ENCODE measurements around the gene UBE2S.

The UBE2S gene

DNA sequence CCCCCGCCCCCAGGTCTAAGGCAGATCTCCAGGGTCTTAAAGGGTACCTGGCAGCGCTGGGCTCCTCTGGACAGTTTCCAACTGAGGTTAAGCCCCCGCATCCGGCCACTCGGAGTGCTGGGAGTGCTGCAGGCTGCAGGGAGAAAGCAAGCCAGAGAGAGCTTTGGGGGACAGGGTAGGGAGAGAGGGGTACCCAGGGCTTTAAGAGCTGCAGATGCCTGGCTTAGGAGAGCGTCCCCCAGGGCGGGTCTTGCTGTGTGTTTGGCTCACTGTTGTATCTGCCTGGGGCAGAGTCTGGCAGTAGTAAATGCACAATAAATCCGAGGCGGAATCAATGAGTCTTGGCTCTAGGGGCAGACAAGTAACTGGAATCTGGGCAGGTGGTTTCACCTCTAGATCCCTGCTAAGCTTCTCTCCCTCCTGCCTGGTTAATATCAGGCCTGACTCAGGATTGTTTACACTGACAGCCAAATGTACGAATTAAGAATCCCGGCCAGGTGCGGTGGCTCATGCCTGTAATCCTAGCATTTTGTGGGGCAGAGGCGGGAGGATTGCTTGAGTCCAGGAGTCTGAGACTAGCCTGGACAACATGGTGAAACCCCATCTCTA, 52.3 kb downstream of the UBE2S start:
- DNase-seq (ENCODE audit: low read depth), result no peak
- TF ChIP-seq, protein P1, sequence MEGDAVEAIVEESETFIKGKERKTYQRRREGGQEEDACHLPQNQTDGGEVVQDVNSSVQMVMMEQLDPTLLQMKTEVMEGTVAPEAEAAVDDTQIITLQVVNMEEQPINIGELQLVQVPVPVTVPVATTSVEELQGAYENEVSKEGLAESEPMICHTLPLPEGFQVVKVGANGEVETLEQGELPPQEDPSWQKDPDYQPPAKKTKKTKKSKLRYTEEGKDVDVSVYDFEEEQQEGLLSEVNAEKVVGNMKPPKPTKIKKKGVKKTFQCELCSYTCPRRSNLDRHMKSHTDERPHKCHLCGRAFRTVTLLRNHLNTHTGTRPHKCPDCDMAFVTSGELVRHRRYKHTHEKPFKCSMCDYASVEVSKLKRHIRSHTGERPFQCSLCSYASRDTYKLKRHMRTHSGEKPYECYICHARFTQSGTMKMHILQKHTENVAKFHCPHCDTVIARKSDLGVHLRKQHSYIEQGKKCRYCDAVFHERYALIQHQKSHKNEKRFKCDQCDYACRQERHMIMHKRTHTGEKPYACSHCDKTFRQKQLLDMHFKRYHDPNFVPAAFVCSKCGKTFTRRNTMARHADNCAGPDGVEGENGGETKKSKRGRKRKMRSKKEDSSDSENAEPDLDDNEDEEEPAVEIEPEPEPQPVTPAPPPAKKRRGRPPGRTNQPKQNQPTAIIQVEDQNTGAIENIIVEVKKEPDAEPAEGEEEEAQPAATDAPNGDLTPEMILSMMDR (conservative IDR thresholded peaks at IDR 0.05; ENCODE audit: low read depth, low read length), result no peak
- no peak overlapping the region for H3K4me3 ChIP-seq (ENCODE audit: low read depth, low read length)

DNA sequence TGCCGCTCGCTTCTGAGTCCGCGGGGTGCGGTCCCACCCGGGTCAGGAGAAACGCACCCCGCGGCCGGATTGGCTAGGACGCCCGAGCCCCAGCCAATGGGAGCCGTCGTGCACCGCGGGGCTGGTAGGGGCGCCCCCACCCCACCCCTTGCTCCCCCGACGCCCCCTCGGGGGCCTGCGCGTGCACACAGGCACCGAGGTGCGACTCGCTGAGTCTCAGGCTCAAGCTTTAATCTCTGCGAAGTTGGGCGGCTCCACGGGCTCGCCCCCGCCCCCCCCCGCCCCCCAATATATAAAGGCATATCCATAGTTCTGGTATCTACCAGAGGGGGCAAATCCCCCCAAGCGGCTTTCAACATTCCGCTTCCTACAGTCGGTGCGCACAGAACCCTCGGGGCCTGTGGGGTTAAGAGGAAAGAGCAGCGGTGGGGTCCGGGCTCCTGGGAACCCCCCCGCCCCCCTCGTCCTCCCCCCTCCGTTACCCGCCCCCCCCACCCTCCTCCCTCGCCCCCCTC, 52.8 kb downstream of the UBE2S start, which contains the start of gene COX6B2:
TSS of gene COX6B2 (minus strand) at position 22 of the 515 bp plus-strand sequence. CDS start 198 bp downstream, outside the sequence.
- TF ChIP-seq, protein P1 (conservative IDR thresholded peaks at IDR 0.05; ENCODE audit: low read depth, low read length), result no peak
- no peak for DNase-seq (ENCODE audit: low read depth)
- H3K4me3 ChIP-seq (ENCODE audit: low read depth, low read length), result peak within 1 kb of the TSS; percentile 59

DNA sequence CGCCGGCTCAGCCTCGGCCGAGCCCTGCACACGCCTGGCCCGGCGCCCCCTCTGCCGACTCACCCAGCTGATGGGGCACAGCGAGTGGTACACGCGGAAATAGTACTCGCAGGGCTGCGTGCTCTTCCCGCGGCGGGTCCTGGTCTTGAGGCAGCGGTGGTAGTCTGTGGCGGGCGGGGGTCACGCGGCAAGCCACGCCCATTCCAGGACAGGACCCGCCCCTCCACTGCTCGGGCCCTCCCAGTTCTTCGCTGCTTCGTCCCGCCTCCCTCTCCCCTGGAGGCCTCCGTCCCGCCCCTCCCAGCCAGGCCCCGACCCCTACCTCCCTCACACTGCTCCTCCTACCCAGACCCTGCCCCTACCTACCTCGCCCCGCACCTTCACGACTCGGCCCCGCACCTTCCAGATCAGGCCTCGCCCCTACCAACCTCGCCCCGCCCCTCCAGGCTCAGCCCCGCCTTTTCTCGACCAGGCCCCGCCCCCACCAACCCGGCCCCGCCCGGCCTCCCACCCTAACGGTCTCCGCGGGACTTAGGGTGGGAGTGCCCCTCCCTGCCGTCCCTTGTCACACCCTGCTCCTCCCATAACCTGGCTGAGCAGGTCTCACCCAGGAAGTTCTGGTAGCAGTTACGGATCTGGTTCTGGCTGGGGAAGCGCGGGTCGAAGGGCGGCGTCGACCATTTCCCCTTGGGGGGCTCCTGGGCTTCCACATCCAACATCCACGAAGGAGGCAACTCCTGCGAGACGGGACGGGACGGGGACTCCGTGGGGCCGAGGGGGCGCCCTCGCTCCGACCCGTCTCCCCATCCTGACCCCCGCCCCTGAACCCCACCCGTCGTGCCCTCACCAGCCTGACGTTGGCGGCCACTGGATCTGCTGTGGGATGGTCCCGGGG, 53.5 kb downstream of the UBE2S start:
- TF ChIP-seq, protein P1 (conservative IDR thresholded peaks at IDR 0.05; ENCODE audit: low read depth, low read length), result no peak
- peak; percentile 61 for DNase-seq (ENCODE audit: low read depth)

DNA sequence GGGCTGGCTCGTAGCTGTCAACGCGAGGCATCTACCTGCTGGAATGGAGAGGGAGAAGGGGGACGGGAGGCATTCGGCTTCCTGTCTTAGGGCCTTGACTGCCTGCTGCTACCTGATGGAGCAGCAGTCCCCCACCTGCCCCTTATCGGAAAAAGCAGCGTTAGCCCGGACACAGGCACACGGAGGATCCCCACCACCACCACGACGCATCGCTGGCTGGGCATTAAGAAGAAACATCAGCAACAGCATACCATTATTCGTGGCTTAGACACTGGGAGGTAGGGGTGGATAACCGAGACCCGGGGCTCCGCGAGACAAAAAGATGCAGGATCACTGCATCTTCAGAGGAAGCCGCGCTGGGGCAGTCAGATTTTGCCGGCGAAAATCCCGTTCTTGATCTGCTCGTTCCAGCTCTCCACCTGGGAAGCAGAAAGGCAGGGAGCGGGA, 54.2 kb downstream of the UBE2S start:
- no peak for DNase-seq (ENCODE audit: low read depth)
- peak overlapping the region; percentile 59 for H3K4me3 ChIP-seq (ENCODE audit: low read depth, low read length)
- TF ChIP-seq, protein P1 (conservative IDR thresholded peaks at IDR 0.05; ENCODE audit: low read depth, low read length), result no peak

More for the DNA sequence above, 53.5 kb downstream of the UBE2S start:
- H3K4me3 ChIP-seq (ENCODE audit: low read depth, low read length), result peak overlapping the region; percentile 59

DNA sequence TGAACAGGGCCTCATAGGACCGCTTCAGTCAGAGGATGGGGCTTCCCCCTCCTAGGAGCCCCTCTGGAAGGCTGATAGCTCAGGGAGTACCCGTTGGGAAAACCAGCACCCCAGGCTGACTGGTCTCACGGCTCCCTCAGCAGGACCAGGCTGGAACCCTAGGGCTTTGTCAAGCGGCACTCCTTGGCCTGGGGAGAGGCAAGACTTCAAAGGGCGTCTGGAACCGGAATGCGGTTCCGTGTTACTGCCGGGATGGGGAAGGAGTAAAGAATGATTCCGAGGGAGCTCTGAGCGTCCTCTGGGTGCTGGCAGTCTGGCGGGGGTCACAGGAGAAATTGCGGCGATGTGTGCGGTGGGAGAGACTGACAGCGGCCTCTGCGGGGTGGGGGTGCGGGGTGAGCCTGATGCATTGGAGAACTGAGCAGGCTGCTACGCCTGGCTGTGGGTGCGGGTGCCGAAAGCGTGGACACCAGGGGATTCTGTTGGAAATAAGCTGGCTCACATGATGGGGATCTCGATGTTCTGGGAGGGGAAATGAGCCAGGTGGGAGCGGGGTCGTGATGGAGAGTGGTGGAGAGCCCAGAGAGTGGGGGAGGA, 54.9 kb downstream of the UBE2S start:
- no peak for DNase-seq (ENCODE audit: low read depth)
- no peak overlapping the region for H3K4me3 ChIP-seq (ENCODE audit: low read depth, low read length)
- TF ChIP-seq, protein P1 (conservative IDR thresholded peaks at IDR 0.05; ENCODE audit: low read depth, low read length), result no peak

DNA sequence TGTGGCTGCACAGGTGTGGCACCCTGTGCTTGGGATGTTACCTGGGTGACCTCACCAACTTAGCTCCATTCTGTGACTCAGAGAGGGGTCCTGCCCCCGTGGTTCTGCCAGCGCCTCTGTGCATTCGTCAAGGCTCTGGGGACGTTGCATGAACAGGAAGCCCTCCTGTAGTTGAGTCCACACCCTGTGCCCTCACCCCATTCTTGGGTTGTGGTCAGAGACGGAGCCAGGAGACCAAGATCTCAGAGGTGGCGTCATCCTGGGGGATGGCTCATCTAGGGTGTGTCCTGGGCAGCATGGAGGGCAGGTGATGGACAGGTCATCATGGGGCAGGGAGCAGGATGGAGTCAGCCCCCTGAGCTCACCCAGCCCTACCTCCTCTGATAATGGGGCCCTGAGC, 55.5 kb downstream of the UBE2S start:
- no peak overlapping the region for H3K4me3 ChIP-seq (ENCODE audit: low read depth, low read length)
- no peak for DNase-seq (ENCODE audit: low read depth)
- TF ChIP-seq, protein P1 (conservative IDR thresholded peaks at IDR 0.05; ENCODE audit: low read depth, low read length), result no peak
